GM12865 (cell line): ENCODE measurements around the gene ACO2.

ENCODE experiments used
- DNase-seq: peaks from one replicate; pipeline ENCODE4 v3.0.0; 2010; ENCODE audit warnings: low read depth
- H3K4me3 ChIP-seq: 2 replicates; pipeline ENCODE4 v1.5.1; 2011; ENCODE audit warnings: mild to moderate bottlenecking, low read depth, low read length, control low read depth
- TF ChIP-seq, protein P1 (sequence below): IDR thresholded peaks from 2 replicates; pipeline ENCODE4 v1.5.1; 2011; ENCODE audit warnings: low read length, control low read depth, low read depth, inconsistent platforms; ENCODE audit not compliant: insufficient read depth; ENCODE audit errors: missing control alignments

Gene ACO2

GRCh38 chr22:41504816-41505215, 35.9 kb downstream of the ACO2 start:
- H3K4me3 ChIP-seq: no peak overlapping the region
- DNase-seq: no peak
- TF ChIP-seq, protein P1, sequence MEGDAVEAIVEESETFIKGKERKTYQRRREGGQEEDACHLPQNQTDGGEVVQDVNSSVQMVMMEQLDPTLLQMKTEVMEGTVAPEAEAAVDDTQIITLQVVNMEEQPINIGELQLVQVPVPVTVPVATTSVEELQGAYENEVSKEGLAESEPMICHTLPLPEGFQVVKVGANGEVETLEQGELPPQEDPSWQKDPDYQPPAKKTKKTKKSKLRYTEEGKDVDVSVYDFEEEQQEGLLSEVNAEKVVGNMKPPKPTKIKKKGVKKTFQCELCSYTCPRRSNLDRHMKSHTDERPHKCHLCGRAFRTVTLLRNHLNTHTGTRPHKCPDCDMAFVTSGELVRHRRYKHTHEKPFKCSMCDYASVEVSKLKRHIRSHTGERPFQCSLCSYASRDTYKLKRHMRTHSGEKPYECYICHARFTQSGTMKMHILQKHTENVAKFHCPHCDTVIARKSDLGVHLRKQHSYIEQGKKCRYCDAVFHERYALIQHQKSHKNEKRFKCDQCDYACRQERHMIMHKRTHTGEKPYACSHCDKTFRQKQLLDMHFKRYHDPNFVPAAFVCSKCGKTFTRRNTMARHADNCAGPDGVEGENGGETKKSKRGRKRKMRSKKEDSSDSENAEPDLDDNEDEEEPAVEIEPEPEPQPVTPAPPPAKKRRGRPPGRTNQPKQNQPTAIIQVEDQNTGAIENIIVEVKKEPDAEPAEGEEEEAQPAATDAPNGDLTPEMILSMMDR: no peak

DNA sequence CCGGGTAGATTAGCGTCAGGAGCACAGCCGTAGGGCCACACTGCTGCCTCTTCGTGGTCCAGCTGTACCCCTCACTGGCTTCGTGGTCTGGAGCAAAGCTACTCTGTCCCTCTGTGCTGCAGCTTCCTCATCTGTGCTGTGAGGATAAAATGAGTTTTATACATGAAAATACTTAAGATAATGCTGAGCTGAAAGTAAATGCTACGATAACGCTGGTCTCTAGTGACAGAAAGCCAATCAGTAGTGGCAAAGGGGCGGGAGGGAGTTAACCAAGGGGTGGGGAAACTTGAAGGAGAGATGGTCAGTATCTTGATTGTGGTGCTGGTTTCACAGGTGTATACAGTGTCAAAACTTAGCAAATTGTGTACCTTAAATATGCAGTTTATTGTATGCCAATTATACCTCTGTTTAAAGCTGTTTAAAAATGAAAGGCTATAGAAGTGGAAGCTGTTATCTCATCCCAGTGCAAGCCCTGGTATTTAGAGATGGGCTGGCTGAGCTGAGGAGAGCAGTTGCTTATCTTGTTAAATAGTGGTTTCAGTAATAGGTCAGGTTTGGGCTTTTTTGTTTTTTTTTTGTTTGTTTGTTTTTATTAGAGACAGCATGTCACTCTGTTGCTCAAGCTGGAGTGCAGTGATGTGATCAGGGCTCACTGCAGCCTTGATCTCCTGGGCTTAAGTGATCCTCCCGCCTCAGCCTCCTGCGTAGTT, 36.7 kb downstream of the ACO2 start:
- TF ChIP-seq, protein P1: no peak
- no peak overlapping the region for H3K4me3 ChIP-seq
- no peak for DNase-seq

GRCh38 chr22:41507330-41508063, 38.6 kb downstream of the ACO2 start:
- no peak for DNase-seq
- TF ChIP-seq, protein P1: no peak
- H3K4me3 ChIP-seq: no peak overlapping the region

DNA sequence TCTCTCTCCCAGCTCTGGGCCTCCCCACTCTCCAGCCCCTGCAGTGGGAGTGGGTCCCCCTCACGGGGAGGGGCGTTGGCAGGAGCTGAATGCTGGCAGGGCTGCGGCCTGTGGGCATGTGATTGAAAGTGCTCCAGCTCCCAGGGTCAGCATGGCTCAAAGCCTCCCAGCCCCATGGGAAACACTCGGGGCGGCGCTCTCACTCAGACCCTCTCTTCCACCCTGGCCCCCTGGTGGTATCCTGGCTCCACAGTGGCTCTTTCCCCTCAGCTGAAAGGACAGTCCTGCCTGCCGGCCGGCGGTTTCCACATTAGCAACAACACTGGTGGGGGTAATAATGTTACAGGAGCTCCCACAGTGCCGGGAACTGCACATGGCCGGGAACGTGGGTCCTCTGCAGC, 39.9 kb downstream of the ACO2 start:
- TF ChIP-seq, protein P1: no peak
- no peak overlapping the region for H3K4me3 ChIP-seq
- no peak for DNase-seq

- TF ChIP-seq, protein P1: no peak
- no peak for DNase-seq
- no peak overlapping the region for H3K4me3 ChIP-seq
Measured at GRCh38 chr22:41511521-41511968, 42.6 kb downstream of the ACO2 start.

GRCh38 chr22:41512421-41513194, 43.7 kb downstream of the ACO2 start:
- no peak overlapping the region for H3K4me3 ChIP-seq
- TF ChIP-seq, protein P1: no peak
- DNase-seq: no peak
